GM21529 (cell line): ENCODE data around the gene TREML1.
"Not testable (repeated sequence)": the region's sequence is repeated elsewhere in the genome, so short reads cannot be mapped to it uniquely, and the experiment has no call there.

Source experiments
- ATAC-seq: cut with Tn5 transposase; IDR thresholded peaks from one replicate; pipeline ENCODE4 v1.9.1; 2021; ENCODE audit not compliant: unreplicated experiment

The TREML1 gene

DNA sequence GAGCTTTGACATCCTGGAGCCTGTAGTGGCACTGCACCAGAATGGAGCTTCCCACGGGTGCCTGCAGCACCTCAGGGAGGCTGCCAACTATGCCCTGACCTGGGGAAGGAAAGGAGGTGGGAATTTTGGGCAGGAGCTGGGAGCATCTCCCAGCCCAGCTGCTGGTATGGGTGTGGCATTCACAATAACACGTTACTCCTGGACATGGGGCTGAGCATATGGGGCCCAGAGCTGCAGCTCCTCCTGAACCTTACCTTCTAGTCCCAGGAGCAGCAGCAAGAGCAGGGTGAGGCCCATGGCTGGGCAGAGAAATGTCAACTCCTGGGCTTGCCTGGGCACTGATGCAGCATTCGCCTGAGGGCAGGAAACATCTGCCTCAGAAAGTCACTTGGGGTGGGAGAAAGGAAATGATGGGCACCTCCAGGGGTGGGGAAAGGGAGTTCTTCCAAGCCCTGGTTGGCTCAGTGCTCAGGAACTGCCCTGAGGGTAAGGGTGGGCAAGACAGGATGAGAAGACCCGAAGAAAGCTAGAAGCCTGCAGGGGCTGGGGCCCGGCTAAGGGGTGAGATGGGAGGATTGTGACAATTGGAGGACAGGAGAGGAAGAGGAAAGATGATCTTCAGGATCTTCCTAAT, at the start of gene TREML1:
TREML1 (minus strand) TSS at position 356 of the 634 bp plus-strand sequence; CDS start at position 297, 59 bp downstream.
- ATAC-seq: no peak

DNA sequence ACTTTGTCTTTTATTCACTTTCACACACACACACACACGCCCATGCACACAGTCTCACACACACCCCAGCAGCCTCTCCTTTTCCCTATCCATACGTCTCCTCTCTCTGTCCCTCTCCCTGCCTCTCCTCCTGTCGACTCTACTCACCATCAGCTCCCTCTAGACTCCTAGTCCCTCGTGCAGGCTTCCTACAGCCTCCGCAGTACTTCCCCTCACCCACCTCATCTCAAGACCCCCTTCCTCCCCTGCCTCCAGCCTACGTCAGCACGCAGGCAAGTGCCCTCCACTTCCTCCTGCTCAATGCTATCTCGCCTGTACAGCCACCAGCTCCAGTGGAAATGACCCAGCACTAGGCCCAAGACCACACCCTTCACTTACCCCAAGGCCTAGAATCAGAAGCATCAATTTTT, 47.6 kb upstream of the TREML1 start:
- ATAC-seq: no peak

- ATAC-seq: no peak
Measured at GRCh38 chr6:41200901-41201763, 47.0 kb upstream of the TREML1 start, which contains the start of gene TREML2. TSS of gene TREML2 (minus strand) at chr6:41201149. CDS start at chr6:41201008, 141 bp downstream.

- ATAC-seq: peak; percentile 35
Measured at GRCh38 chr6:41200296-41200900, 46.3 kb upstream of the TREML1 start.

DNA sequence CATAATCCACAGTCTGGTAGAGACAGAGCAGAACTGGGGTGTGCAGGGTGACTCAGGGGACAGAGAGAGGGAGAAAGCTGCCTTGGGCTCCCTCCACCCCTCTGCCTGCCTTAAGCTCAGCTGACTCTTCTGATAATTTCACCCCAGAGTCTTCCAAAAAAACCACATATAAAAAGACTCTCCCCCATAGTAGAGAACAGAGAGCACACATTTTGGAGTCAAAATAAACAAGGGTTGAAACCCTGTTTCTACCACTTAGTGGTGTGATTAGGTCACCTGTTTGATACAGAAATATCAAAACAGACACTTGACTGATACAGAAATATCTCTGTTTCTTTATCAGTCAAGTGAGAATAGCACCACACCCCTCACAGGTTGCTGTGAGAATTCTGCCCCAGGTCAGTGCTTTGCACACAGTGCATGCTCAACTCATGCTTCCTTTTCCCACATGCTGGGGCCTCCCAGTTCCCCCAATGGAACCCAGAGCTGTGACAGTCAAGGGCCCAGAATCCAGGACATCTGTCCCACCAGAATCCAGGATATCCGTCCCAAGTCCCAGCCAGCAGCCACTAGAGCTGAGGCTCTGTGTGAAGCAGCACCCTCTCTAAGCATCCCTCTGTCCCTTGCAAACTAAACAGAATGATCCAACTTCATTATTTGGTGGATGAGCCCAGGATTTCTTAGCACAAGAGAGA, 45.6 kb upstream of the TREML1 start:
- peak; percentile 73 for ATAC-seq

GRCh38 chr6:41197234-41197633, 43.1 kb upstream of the TREML1 start:
- no peak for ATAC-seq

DNA sequence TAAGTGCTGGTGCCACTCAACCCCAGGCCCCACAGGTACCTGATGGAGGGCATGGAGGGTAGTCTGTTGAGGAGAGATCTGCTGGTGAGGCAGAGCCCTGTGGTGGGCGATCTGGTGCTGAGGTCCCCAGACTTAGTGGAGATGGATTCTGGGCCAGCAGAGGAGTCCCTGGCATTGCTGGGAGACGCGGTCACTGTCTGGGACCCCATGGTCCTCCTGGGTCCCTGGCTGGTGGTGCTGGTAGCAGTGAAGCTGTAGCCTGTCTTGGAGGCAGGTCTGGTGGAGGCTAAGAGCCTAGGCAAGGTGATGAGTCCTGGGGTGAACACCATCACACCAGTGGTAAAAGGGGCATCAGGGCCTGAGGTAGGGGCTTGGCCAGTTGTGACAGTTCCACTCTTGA, 40.2 kb upstream of the TREML1 start:
- no peak for ATAC-seq

GRCh38 chr6:41193884-41194283, 39.7 kb upstream of the TREML1 start:
- ATAC-seq: no peak

DNA sequence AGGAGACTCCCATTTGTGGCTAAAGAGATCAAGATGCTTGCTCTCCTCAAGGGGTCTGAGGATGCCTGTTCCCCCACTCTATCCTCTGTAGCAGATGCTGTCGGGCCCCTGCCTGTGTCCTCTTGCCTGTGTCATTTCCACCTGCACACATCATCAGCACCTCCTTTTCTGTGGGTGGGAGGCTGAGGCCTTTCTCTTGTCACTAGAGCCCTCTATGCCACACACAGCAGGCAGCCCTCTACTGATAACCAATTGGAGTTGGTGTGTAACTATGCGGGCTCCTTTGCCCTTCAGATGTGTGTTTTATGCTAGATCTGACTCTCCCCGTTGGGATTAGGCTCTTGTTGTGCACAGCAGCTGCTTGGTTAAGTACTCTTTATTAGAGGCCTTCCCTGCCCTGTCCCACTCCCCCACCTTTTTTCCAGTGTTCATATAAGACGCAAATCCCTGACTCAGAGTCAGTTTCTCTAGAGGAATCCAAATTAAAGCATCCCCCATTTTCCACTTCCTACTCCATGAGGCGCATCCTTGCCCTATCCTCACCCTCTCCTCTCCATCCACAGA, 39.1 kb upstream of the TREML1 start:
- ATAC-seq: no peak

- ATAC-seq: no peak
Measured at GRCh38 chr6:41191569-41191968, 37.4 kb upstream of the TREML1 start.

DNA sequence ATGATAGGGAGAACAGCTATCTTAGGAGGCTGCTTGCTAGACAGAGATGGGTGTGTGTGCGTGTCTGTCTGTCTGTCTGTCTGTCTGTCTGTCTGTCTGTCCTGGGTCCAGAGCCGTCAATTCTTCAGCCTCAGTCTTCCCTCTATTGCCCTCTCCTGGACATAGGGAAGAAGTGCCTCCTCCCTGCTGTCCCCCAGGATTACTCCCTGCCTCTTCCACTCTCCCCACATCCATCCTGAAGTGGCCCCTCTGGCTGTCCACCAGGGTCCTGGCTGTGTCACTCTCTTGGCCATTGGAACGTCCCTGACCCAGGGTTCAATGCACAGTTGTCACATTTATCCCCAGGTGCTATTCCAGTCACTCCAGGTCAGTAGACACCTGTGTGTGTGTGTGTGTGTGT, 36.6 kb upstream of the TREML1 start:
- no peak for ATAC-seq

DNA sequence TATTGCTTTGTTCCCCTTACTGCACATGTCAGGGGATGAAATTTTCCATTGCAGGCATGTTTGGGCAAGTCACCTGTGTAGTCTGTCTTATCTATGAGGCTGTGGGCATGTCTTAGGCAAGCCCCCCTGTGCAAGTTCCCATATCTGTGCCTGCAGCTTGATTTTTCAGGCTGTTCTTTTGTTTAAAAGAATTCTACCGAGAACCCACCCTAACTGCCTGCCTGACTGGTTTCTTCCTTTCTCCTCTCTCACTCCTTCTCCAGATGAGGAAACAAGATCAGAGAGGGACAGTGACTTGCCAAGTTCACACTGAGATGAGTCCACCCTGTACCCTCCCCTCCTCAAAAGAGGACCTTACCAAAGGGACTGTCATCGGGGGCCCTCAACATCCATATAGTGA, 35.8 kb upstream of the TREML1 start:
- ATAC-seq: no peak

DNA sequence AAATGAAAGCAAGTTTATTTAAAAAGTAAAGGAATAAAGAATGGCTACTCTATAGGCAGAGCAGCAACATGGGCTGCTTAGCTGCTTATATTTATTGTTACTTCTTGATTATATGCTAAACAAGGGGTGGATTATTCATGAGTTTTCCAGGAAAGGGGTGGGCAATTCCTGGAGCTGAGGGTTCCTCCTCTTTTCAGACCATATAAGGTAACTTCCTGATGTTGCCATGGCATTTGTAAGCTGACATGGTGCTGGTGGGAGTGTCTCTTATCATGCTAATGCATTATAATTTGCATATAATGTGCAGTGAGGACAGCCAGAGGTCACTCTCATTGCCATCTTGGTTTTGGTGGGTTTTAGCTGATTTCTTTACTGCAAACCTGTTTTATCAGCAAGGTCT, 34.9 kb upstream of the TREML1 start:
- ATAC-seq: not testable (repeated sequence)

DNA sequence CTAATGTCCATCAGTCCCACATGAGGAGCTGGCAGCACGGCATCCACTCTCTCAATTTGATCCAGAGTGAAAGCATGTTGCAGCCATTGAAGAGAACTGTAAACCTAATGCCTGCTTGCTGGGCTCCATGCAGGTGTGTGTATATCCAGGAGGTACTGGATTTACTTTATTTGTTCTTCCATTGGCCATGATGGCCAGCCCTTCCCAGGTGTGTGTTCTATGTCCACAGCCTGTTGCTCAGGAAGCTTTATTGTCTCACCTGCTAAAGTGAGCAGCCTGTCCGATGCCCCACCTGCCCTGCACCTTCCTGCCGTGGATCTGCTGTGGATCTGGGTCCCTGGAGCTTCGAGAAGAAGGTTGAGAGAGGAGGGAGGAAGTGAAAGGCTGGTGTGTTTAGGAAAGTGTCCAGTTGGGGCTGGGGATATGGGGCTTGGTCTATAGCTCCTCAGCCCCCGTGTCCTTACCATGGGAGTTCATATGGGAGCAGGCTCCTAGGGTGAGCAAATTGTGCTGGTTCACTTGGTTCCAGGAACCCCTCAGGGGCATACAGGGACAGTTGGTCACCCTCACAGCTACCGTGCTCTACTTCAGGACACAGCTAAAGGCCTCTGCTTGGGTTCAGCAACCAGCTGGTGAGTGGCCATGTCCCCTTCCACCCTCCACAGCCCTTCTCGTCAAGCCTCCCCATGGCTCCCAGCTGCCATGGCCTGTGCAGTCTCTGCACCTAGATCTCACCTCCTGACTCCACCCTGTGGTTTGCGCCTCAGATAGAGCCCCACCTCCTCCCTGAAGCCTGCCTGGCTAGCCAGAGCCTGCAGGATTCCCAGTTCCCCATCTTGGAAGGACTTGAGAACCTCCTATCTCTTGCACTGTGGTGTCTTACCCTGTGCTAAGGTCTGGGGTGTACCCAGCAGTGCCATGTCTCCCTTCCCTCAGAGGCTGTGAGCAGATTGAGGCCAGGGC, 34.1 kb upstream of the TREML1 start:
- no peak for ATAC-seq

DNA sequence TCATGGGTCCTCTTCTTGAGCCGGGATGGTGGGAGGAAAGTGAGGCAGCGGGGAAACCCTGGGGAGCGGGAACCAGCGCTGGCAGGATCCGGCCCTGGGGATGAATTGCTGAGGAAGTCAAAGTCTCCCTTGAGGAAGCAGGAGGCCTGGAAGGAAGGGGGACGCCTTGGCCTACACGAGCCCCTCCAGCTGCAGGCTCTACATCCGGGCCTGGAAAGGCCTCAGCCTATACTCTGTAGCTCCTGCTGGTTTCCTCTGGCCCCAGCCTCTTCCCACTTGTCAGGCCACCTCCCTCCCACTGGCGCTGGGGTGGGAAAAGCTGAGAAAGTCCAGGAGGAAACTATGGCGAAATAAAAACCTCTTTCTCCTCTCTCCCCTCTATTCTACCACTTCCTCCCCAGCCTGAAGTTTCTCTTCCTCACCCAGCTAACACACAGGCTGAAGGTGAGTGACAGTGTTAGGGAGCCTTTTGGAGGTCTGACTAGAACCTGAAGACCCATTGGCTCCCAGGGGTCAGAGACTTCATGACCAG, 31.9 kb upstream of the TREML1 start:
- ATAC-seq: no peak

- ATAC-seq: no peak
Measured at GRCh38 chr6:41184761-41185160, 30.6 kb upstream of the TREML1 start.

GRCh38 chr6:41182069-41183034, 28.2 kb upstream of the TREML1 start:
- peak; percentile 56 for ATAC-seq

- no peak for ATAC-seq
Measured at GRCh38 chr6:41181566-41181965, 27.4 kb upstream of the TREML1 start.
